ENCODE measurements around the gene GHITM.
"Not testable (repeated sequence)": the region's sequence is repeated elsewhere in the genome, so short reads cannot be mapped to it uniquely, and the experiment has no call there.

Gene GHITM

DNA sequence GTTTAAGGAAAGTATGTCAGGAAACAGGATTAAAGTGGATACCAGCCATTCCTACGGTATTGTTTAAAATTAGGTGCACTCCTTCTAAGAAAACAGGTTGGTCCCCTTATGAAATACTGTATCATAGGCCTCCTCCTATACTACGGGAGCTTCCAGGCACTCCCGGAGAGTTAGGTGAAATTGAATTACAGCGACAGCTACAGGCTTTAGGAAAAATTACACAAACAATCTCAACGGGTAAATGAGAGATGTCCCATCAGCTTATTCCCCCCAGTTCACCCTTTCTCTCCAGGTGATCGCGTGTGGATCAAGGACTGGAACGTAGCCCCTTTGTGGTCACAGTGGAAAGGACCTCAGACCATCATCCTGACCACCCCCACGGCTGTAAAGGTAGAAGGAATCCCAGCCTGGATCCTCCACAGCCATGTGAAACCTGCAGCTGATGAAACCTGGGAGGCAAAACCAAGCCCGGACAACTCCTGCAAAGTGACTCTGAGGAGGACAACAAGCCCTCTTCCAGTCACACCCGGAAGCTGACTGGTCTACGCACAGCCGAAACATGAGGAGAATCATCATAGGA lies 25.1 kb upstream of the GHITM start:
- no peak overlapping the region for H3K4me2 ChIP-seq (ENCODE audit: low read length)
- TF ChIP-seq CTCF (IDR thresholded peaks at IDR 0.05; ENCODE audit: low read depth, low read length, poor library complexity, severe bottlenecking) = peak; percentile 18
- no peak for TF ChIP-seq EZH2phosphoT487 (IDR thresholded peaks at IDR 0.05; ENCODE audit: borderline replicate concordance, low read length)
- no peaks in the 10 kb centered on the region for H3K79me2 ChIP-seq (ENCODE audit: control insufficient read depth, low read length)
- H3K27ac ChIP-seq (ENCODE audit: low read depth, low read length) = no peak overlapping the region
- no peak overlapping the region for H3K4me3 ChIP-seq (ENCODE audit: low read length)
- no peaks in the 10 kb centered on the region for H3K9me3 ChIP-seq (ENCODE audit: control insufficient read depth, insufficient read depth, low read length)
- no peaks in the 10 kb centered on the region for H3K9me2 ChIP-seq (replicated peaks; ENCODE audit: control insufficient read depth, low read length)
- no peaks in the 10 kb centered on the region for H4K20me1 ChIP-seq (ENCODE audit: control insufficient read depth, insufficient read depth, low read depth, low read length)
- no peaks in the 10 kb centered on the region for H3F3A ChIP-seq (ENCODE audit: control insufficient read depth, insufficient read depth)
- no peaks in the 10 kb centered on the region for H3K27me3 ChIP-seq (ENCODE audit: control insufficient read depth, low read length)
- H3K4me1 ChIP-seq (ENCODE audit: control insufficient read depth, low read length) = no peaks in the 10 kb centered on the region
- H3K36me3 ChIP-seq (ENCODE audit: control insufficient read depth, low read length) = no peaks in the 10 kb centered on the region

- not testable (repeated sequence) for H3K9me3 ChIP-seq (ENCODE audit: control insufficient read depth, insufficient read depth, low read length); H3K79me2 ChIP-seq (ENCODE audit: control insufficient read depth, low read length); H3K4me3 ChIP-seq (ENCODE audit: low read length); H4K20me1 ChIP-seq (ENCODE audit: control insufficient read depth, insufficient read depth, low read depth, low read length); H3K36me3 ChIP-seq (ENCODE audit: control insufficient read depth, low read length); H3K4me2 ChIP-seq (ENCODE audit: low read length); H3K4me1 ChIP-seq (ENCODE audit: control insufficient read depth, low read length); H3K27ac ChIP-seq (ENCODE audit: low read depth, low read length); H3K27me3 ChIP-seq (ENCODE audit: control insufficient read depth, low read length); H3F3A ChIP-seq (ENCODE audit: control insufficient read depth, insufficient read depth); H3K9me2 ChIP-seq (replicated peaks; ENCODE audit: control insufficient read depth, low read length)
Measured at GRCh38 chr10:84117204-84117603, 22.1 kb upstream of the GHITM start.

DNA sequence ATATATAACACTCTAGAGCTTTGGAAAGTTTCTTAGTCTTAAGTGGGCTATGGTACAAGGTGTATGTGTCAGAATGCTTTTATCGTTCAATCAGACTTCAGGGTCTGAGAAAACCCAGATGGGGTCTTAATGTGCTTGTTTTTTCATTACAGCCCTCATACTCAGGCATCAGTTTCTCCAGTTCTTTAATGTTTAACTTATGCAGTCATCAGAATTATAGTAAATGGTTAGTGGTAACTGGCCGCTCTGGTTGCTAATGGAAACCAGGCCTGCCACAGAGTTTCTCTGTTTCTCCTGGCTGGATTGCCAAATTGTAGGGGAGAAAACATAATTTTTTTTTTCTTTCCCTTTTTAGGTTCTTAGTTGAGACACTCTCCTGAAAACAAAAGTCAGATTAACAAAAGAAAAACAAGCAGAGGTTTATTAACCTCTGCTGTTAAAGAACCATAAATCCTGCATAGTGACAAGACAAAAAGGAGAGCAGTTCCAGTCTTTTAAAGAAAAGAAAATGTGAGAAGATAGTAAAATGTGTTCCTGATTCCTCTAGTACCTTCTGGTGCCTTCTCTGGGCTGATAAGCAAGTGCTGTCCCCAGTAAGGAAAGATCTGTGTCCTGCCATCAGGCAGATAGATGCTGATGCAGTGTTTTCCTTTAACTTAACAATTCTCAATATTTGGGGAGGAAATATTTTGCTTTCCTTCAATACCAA lies 21.5 kb upstream of the GHITM start:
- Histone ChIP-seq H3F3A (ENCODE audit: control insufficient read depth, insufficient read depth) (no peaks in the 10 kb centered on the region), H4K20me1 (ENCODE audit: control insufficient read depth, insufficient read depth, low read depth, low read length) (no peaks in the 10 kb centered on the region), H3K36me3 (ENCODE audit: control insufficient read depth, low read length) (no peaks in the 10 kb centered on the region), H3K4me1 (ENCODE audit: control insufficient read depth, low read length) (no peaks in the 10 kb centered on the region), H3K27me3 (ENCODE audit: control insufficient read depth, low read length) (no peaks in the 10 kb centered on the region), H3K9me2 (replicated peaks; ENCODE audit: control insufficient read depth, low read length) (no peaks in the 10 kb centered on the region), H3K9me3 (ENCODE audit: control insufficient read depth, insufficient read depth, low read length) (no peaks in the 10 kb centered on the region), H3K79me2 (ENCODE audit: control insufficient read depth, low read length) (no peaks in the 10 kb centered on the region), H3K27ac (ENCODE audit: low read depth, low read length) (no peak overlapping the region), H3K4me3 (ENCODE audit: low read length) (no peak overlapping the region), H3K4me2 (ENCODE audit: low read length) (no peak overlapping the region)
- TF ChIP-seq CTCF (IDR thresholded peaks at IDR 0.05; ENCODE audit: low read depth, low read length, poor library complexity, severe bottlenecking) (no peak), EZH2phosphoT487 (IDR thresholded peaks at IDR 0.05; ENCODE audit: borderline replicate concordance, low read length) (no peak)

- no peaks in the 10 kb centered on the region for H4K20me1 ChIP-seq (ENCODE audit: control insufficient read depth, insufficient read depth, low read depth, low read length)
- H3K27me3 ChIP-seq (ENCODE audit: control insufficient read depth, low read length) = no peaks in the 10 kb centered on the region
- no peaks in the 10 kb centered on the region for H3K79me2 ChIP-seq (ENCODE audit: control insufficient read depth, low read length)
- H3F3A ChIP-seq (ENCODE audit: control insufficient read depth, insufficient read depth) = no peaks in the 10 kb centered on the region
- no peak overlapping the region for H3K4me2 ChIP-seq (ENCODE audit: low read length)
- TF ChIP-seq CTCF (IDR thresholded peaks at IDR 0.05; ENCODE audit: low read depth, low read length, poor library complexity, severe bottlenecking) (no peak), EZH2phosphoT487 (IDR thresholded peaks at IDR 0.05; ENCODE audit: borderline replicate concordance, low read length) (no peak)
- no peak overlapping the region for H3K4me3 ChIP-seq (ENCODE audit: low read length)
- H3K36me3 ChIP-seq (ENCODE audit: control insufficient read depth, low read length) = no peaks in the 10 kb centered on the region
- H3K9me2 ChIP-seq (replicated peaks; ENCODE audit: control insufficient read depth, low read length) = no peaks in the 10 kb centered on the region
- no peaks in the 10 kb centered on the region for H3K4me1 ChIP-seq (ENCODE audit: control insufficient read depth, low read length)
- no peaks in the 10 kb centered on the region for H3K9me3 ChIP-seq (ENCODE audit: control insufficient read depth, insufficient read depth, low read length)
- no peak overlapping the region for H3K27ac ChIP-seq (ENCODE audit: low read depth, low read length)
Measured at GRCh38 chr10:84118395-84119006, 20.8 kb upstream of the GHITM start.
